Measurements from ENCODE around the gene SULT6B1. TPM values are rescaled to one million over a fixed set of nuclear protein-coding genes. Genes with fewer than 3 reads are reported as not detected.
A peak's percentile ranks its signal among the peaks of the same experiment; 100 is the strongest.

SULT6B1 gene
- polyA plus RNA-seq, 3 donors from 2014 or later: not detected

DNA sequence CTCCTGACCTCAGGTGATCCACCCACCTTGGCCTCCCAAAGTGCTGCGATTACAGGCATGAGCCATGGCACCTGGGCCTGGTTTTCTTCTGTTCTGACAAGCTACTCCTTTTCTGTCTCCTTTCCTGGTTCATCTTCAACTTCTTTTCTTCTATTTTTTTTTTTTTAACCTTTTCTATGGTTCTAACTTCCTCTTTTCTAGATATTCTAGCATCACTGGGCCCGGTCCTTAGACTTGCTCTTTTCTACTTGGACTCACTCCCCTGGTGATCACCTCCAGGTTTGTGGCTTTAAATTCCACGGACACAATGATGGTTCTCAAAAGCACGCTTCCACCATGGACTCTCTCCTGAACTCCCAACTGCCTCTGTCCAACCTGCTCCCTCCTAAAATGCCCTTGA is 33.7 kb downstream of the SULT6B1 start:
- Mint-ChIP-seq H3K9me3 (no peaks in the 10 kb centered on the region), H3K4me1 (peaks cover 47 to 65% of the 10 kb centered on the region in 2 donors), H3K27me3 (ENCODE audit: low read depth in 3 of 3) (peaks cover 0 to 5% (median 0%) of the 10 kb centered on the region in 3 donors), H3K4me3 (peak overlapping the region in 2 of 5 donors; percentile 0 to 93), H3K36me3 (peaks cover 0 to 27% (median 8%) of the 10 kb centered on the region in 3 donors), H3K27ac (peak overlapping the region; percentile 9 to 90 (median 55))
- no peak for DNase-seq

DNA sequence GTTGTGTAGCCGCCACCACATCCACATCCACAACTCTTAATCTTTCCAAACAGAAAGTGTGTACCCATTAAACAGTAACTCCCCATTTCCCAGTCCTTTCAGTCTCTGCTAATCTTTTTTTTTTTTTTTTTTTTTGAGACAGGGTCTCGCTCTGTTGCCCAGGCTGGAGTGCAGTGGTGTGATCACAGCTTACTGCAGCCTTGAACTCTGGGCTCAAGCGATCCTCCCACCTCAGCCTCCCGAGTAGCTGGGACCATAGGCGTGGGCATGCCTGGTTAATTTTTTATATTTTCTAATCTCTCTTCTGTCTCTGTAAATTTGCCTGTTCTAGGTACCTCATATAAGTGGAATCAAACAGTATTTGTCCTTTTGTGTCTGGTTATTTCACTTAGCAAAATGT is 35.2 kb downstream of the SULT6B1 start:
- Mint-ChIP-seq H3K4me1 (peaks cover 55 to 80% of the 10 kb centered on the region in 2 donors), H3K27me3 (ENCODE audit: low read depth in 3 of 3) (peaks cover 0 to 5% (median 0%) of the 10 kb centered on the region in 3 donors), H3K4me3 (peak overlapping the region in 1 of 5 donors; percentile 33), H3K27ac (peak overlapping the region in 3 of 6 donors; percentile 12 to 56 (median 50)), H3K9me3 (no peaks in the 10 kb centered on the region), H3K36me3 (peaks cover 6 to 35% (median 8%) of the 10 kb centered on the region in 3 donors)
- no peak for DNase-seq

DNA sequence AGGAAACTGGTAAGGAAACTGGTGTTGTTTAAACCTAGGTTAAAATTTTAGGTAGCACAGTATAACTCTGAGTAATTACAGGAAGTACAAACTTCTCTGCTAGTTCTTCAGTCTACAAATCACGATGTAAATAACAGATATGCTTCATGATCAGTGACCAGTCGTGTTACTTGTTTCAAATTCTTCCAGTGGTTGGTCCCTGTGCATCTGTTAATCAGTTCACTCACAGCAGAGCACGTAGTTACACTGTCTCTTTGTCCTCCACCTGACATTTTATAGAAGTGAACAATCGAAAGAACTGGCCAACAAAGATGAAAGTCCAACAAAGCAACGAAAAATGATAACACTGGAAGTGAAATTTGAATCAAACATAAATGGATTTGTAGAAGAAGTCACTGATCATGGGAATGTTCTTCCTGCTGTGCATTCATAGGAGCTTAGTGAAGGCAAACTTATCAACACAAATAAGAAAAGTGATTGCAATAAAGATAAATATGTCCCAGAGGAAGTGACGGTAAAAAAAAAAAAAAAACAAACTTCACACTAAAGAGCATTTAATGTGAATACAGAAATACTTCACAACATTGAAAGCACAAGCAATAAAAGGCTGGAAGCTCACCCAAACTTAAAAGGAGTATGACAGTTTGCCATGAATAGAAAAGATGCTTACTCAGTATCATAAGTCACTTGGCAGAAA is 38.7 kb downstream of the SULT6B1 start:
- H3K4me1 Mint-ChIP-seq: peaks cover 32 to 59% of the 10 kb centered on the region in 2 donors
- DNase-seq: peak; percentile 19 to 46 (median 26)
- no peaks in the 10 kb centered on the region for H3K27me3 Mint-ChIP-seq (ENCODE audit: low read depth in 3 of 3)
- peaks cover 14 to 41% (median 20%) of the 10 kb centered on the region in 3 donors for H3K36me3 Mint-ChIP-seq
- H3K27ac Mint-ChIP-seq: peak overlapping the region; percentile 76 to 90 (median 81)
- peak overlapping the region; percentile 38 to 74 (median 53) for H3K4me3 Mint-ChIP-seq
- peaks cover 0 to 1% (median 0%) of the 10 kb centered on the region in 6 donors for H3K9me3 Mint-ChIP-seq

DNA sequence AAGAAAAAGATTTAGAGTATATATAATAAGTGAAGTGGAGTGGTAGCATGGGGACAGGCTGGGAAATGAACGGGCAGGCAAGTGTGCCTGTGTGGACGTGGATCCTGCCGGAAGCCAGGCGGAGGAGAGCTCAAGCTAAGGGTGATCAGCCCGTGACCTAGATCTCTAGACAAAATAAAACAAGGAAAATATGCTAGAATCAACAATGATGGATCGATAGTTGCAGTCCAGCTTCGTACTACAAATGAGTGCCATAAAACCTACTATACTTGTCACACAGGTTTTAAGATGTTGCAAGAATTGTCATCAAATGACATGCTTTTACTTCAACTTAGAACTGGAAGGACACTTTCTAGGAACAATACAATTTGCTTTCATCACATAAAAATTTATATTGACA is 40.1 kb downstream of the SULT6B1 start:
- Mint-ChIP-seq H3K4me3 (no peak overlapping the region), H3K27ac (peak overlapping the region in 3 of 6 donors; percentile 1 to 31 (median 31)), H3K27me3 (ENCODE audit: low read depth in 3 of 3) (no peaks in the 10 kb centered on the region), H3K9me3 (peaks cover 0 to 1% (median 0%) of the 10 kb centered on the region in 6 donors), H3K36me3 (peaks cover 14 to 34% (median 22%) of the 10 kb centered on the region in 3 donors), H3K4me1 (peaks cover 26 to 48% of the 10 kb centered on the region in 2 donors)
- DNase-seq: no peak

DNA sequence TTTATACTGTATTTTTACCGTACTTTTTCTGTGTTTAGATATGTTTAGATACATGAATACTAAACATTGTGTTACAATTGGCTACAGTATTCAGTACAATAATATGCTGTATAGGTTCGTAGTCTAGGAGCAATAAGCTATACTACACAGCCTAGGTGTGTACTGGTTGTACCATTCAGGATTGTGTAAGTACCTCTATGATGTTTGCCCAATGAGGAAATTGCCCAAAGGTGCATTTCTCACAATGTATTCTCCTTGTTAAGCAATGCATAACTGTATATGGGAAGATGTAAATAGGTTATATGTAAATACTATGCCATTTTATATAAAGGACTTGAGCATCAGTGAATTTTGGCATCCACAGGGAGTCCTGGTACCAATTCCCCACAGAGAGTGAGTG is 42.4 kb downstream of the SULT6B1 start:
- no peak overlapping the region for H3K27ac Mint-ChIP-seq
- peaks cover 0 to 1% (median 0%) of the 10 kb centered on the region in 6 donors for H3K9me3 Mint-ChIP-seq
- no peak for DNase-seq
- H3K4me3 Mint-ChIP-seq: no peak overlapping the region
- H3K4me1 Mint-ChIP-seq: peaks cover 16 to 30% of the 10 kb centered on the region in 2 donors
- H3K27me3 Mint-ChIP-seq (ENCODE audit: low read depth in 3 of 3): peaks cover 0 to 2% (median 0%) of the 10 kb centered on the region in 3 donors
- H3K36me3 Mint-ChIP-seq: peaks cover 15 to 26% (median 25%) of the 10 kb centered on the region in 3 donors

DNA sequence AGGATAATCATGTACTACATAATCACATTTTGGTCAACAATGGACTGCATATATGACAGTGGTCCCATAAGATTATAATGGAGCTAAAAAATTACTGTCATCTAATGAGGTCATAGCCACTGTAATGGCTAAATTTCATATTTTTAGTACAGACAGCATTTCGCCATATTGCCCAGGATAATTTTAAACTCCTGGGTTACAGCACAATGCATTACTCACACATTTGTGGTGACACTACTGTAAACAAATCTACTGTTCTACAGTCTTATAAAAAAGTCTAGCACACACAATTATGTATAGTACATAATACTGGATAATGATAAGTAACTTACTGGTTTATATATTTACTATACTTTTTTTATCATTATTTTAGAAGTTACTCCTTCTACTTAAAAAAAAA is 44.5 kb downstream of the SULT6B1 start:
- no peak for DNase-seq
- Mint-ChIP-seq H3K9me3 (peaks cover 0 to 1% (median 0%) of the 10 kb centered on the region in 6 donors), H3K36me3 (peaks cover 23 to 43% (median 35%) of the 10 kb centered on the region in 3 donors), H3K27ac (no peak overlapping the region), H3K4me3 (no peak overlapping the region), H3K4me1 (peaks cover 4 to 9% of the 10 kb centered on the region in 2 donors), H3K27me3 (ENCODE audit: low read depth in 3 of 3) (peaks cover 0 to 2% (median 0%) of the 10 kb centered on the region in 3 donors)

DNA sequence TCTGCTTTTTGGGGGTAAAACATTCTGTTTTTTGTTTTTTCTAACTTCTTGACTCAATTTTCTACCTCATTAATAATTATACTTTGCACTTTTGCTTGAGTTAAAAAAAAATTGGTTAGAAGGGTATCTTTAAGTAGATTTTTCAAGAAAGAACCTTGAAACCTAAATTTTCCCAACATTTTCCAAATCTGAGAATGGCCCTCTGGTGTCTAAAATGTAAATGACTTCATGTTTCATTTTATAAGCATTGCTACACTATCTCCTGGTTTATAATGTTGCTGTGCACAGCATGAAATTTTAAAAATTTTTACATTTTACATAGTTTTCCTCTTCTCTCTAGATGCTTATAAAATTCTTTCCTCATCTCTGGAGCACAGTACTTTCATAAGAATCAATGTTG is 45.9 kb downstream of the SULT6B1 start:
- Mint-ChIP-seq H3K27me3 (ENCODE audit: low read depth in 3 of 3) (peaks cover 0 to 2% (median 0%) of the 10 kb centered on the region in 3 donors), H3K27ac (peak overlapping the region in 1 of 6 donors; percentile 34), H3K9me3 (peaks cover 0 to 1% (median 0%) of the 10 kb centered on the region in 6 donors), H3K36me3 (peaks cover 27 to 39% (median 29%) of the 10 kb centered on the region in 3 donors), H3K4me1 (no peaks in the 10 kb centered on the region), H3K4me3 (no peak overlapping the region)
- no peak for DNase-seq

DNA sequence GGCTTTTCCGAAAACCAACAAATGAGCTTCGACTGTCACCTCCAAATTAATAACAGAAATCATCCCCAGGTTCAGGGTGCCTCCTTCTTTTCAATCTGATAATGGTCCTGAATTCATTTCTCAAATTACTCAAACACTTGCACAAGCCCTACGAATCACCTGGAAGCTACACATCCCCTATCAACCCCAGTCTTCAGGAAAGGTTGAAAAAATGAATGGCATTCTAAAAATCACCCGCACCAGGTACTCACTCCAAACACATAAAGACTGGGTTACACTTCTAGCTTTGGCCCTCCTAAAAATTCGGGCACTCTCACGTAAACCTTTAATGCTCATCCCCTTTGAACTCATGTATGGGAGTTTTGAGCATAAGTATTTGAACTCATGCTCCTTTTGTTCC is 55.6 kb downstream of the SULT6B1 start:
- H3K36me3 Mint-ChIP-seq: peaks cover 27 to 53% (median 51%) of the 10 kb centered on the region in 3 donors

DNA sequence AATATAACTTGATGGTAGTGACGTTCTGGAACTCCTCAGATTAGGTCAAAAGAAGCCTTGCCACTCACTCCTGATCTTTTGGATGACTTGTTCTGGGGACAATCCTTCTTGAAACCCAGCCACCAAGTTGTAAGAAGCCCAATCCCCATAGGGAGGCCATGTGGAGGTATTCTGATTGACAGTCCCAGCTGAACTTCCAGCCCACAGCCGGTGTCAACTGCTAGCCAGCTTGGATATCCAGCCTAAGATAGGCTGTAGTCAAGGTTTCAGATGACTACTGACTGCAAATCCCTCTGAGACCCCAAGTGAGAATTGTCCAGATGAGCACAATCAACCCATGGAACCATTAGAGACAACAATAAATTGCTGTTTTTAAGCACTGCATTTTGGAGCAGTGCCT is 63.1 kb downstream of the SULT6B1 start:
- Mint-ChIP-seq H3K27ac (peak overlapping the region in 1 of 6 donors; percentile 32), H3K9me3 (no peaks in the 10 kb centered on the region), H3K36me3 (peaks cover 3 to 48% (median 27%) of the 10 kb centered on the region in 3 donors), H3K27me3 (ENCODE audit: low read depth in 3 of 3) (peaks cover 0 to 3% (median 0%) of the 10 kb centered on the region in 3 donors), H3K4me3 (no peak overlapping the region), H3K4me1 (peaks cover 3 to 14% of the 10 kb centered on the region in 2 donors)
- DNase-seq: no peak

More for the DNA sequence above, 55.6 kb downstream of the SULT6B1 start:
- Mint-ChIP-seq H3K4me3 (no peak overlapping the region), H3K9me3 (no peaks in the 10 kb centered on the region), H3K4me1 (peaks cover 0 to 8% of the 10 kb centered on the region in 2 donors), H3K27ac (no peak overlapping the region), H3K27me3 (ENCODE audit: low read depth in 3 of 3) (no peaks in the 10 kb centered on the region)
- no peak for DNase-seq

DNA sequence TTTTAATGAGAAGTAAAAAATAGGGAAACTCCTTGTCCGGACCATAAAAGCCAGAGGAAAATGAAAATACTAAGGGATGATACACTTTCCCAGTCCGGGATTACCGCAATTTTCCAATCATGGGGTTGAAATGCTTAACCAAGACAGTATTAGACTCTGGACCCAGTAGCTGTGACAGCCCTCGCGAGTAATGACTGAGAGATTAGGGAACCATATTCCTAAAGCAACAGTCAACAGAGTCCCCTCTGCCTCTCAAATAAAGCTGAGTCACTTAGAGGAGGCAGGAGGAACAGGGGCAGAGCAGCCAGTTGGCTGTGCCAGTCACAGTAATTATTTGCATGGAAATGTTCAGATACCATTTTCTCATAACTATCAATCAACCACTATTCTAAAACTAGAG is 69.3 kb downstream of the SULT6B1 start:
- Mint-ChIP-seq H3K27ac (no peak overlapping the region), H3K9me3 (no peaks in the 10 kb centered on the region), H3K4me1 (peaks cover 3 to 9% of the 10 kb centered on the region in 2 donors), H3K36me3 (peaks cover 20 to 29% (median 21%) of the 10 kb centered on the region in 3 donors), H3K4me3 (no peak overlapping the region), H3K27me3 (ENCODE audit: low read depth in 3 of 3) (no peaks in the 10 kb centered on the region)
- DNase-seq: no peak

Other genes starting within 250 kb of the SULT6B1 start
- gene STRN, start 222.1 kb downstream of the SULT6B1 start, polyA plus RNA-seq: 10 to 100 TPM in 2 of 3 donors, 1 to 10 TPM in 1; 9.1 to 20.6 (median 11.0) TPM
- 10 to 100 TPM in 1 of 3 donors, 1 to 10 TPM in 2; 6.2 to 14.5 (median 6.5) TPM for gene HEATR5B, start 104.3 kb downstream of the SULT6B1 start, polyA plus RNA-seq
- gene GPATCH11, start 104.2 kb downstream of the SULT6B1 start, polyA plus RNA-seq: 1 to 10 TPM; 5.7 to 9.4 (median 8.2) TPM
- 10 to 100 TPM; 16.4 to 48.1 (median 22.2) TPM for gene EIF2AK2, start 31.7 kb downstream of the SULT6B1 start, polyA plus RNA-seq
- 10 to 100 TPM; 37.6 to 45.4 (median 44.9) TPM for gene CEBPZOS, start 7.8 kb upstream of the SULT6B1 start, polyA plus RNA-seq
- 10 to 100 TPM; 16.2 to 28.9 (median 24.9) TPM for gene CEBPZ, start 42.9 kb upstream of the SULT6B1 start, polyA plus RNA-seq
- gene NDUFAF7, start 43.0 kb upstream of the SULT6B1 start, polyA plus RNA-seq: 1 to 10 TPM; 5.9 to 8.1 (median 7.7) TPM
- 10 to 100 TPM; 24.3 to 48.0 (median 42.0) TPM for gene PRKD3, start 136.2 kb upstream of the SULT6B1 start, polyA plus RNA-seq
- gene QPCT, start 156.0 kb upstream of the SULT6B1 start, polyA plus RNA-seq: 1 to 10 TPM in 1 of 3 donors, under 1 TPM in 2; 0.91 to 2.4 (median 0.99) TPM

All from immature natural killer cell (primary cell).